ENCODE data around the gene INTS15.

GRCh38 chr7:6546498-6547251 lies 43.1 kb upstream of the INTS15 start:
- TF ChIP-seq CTCF (IDR thresholded peaks at IDR 0.05) (no peak), POLR2A (IDR thresholded peaks at IDR 0.05) (no peak)
